Motor neuron (in vitro differentiated cells): Measurements from ENCODE around the gene GABRB2. TPM values are rescaled to one million over a fixed set of nuclear protein-coding genes. Genes with fewer than 3 reads are reported as not detected.

Experiments used
- ATAC-seq, 8 experiments: fragments of 200-7000 bp; cut with Tn5 transposase; replicated peaks in 6 of 8; 2 replicates each; pipeline ENCODE4 v1.8.0; 2021; ENCODE audit warnings: mild to moderate bottlenecking in 8 of 8, moderate library complexity in 8 of 8
- H3K27ac ChIP-seq, 2 donors: fragments of 250-450 bp; sonication (Bioruptor Pico); 2 replicates each; pipeline ENCODE4 v1.9.0; 2021; ENCODE audit warnings: antibody characterized with exemption in 2 of 2, mild to moderate bottlenecking in 2 of 2, moderate library complexity in 1 of 2
- H3K4me1 ChIP-seq, 2 donors: fragments of 250-450 bp; sonication (Bioruptor Pico); replicated peaks in 1 of 2; 2 replicates each; pipeline ENCODE4 v1.6.1; 2021; ENCODE audit warnings: antibody characterized with exemption in 2 of 2, mild to moderate bottlenecking in 2 of 2, moderate library complexity in 1 of 2
- H3K4me3 ChIP-seq, 5 donors: fragments of 250-450 bp; sonication (Bioruptor Pico); 2 replicates each; pipeline ENCODE4 v1.9.0; 2021; ENCODE audit warnings: antibody characterized with exemption in 5 of 5, mild to moderate bottlenecking in 5 of 5, moderate library complexity in 4 of 5
- WGBS, 10 experiments: fragments of 450-650 bp; shearing (Covaris generic); methylation state at CpG; one replicate each; pipeline ENCODE4 v1.0.0; 2022; 5-methylcytosine and 5-hydroxymethylcytosine counted together
- in situ Hi-C, 9 experiments: fragments of 400-800 bp; cut with MboI; loops; one replicate each; pipeline ENCODE4 v1.15.0; 2021; ENCODE audit warnings: low sequenced_read_pairs in 9 of 9, low pct_unique_long_range_greater_than_20kb in 2 of 9; ENCODE audit not compliant: unreplicated experiment in 9 of 9
- total RNA-seq, 8 experiments: library from RNA; unstranded; fragments of 300-600 nt; gene quantifications; 2 replicates each; pipeline versions ENCODE4 v1.2.3 to v1.2.4, GENCODE V29; 2022

Gene GABRB2
- total RNA-seq, 8 experiments from 2014 or later = 0.97 to 17.4 (median 7.8) TPM

DNA sequence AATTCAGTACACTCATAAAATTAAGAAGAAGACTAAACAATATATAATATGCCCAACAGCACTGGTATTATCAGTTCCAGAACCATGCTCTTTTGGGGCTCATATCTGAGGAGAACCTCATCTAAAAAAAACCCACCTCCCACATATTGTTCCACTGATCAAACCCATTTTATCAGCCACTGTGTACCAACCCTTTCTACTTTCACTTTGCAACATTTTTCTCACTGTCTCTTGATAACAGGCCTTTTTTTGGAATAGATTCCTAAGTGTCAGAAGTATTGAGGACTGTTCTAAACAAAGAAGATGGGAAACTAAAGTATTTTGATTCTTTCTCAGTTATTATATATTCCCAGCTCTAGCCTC is 173.2 kb downstream of the GABRB2 start:
- peaks cover 0 to 2% of the 10 kb centered on the region in 2 donors for H3K4me1 ChIP-seq
- no peak overlapping the region for H3K27ac ChIP-seq
- no peak overlapping the region for H3K4me3 ChIP-seq
- in situ Hi-C loops = no loop called here
- no peak for ATAC-seq

DNA sequence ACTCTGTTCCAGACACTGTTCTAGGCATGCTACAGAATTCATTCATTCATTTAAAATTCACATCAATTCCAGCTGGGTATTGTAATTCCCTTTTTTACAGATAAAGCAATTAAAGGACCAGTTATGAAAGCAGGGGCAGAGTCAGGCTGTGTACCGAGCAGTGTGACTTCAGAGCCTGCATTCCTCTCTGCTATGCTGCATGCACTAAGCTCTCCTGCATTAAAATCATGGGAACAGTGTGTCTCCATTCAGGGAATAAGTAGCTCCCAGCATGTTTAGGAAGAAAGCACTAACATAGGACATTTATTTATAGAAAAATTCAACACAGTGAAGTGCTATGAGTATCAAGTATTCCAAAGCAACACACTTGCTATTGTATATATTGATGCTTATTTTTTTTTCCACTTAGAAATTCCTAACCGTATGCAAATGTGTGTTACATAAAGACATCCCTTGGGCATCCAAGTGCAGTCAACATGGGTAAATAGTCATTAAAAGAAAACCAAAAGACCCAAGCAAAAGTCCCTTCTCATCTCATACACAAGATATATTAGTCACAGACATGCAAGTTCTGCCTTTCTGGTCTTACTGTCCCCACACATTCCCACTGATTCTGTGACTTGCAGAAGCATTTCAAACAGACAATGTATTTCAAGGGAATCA is 173.7 kb downstream of the GABRB2 start:
- H3K4me3 ChIP-seq = no peak overlapping the region
- peaks cover 0 to 2% of the 10 kb centered on the region in 2 donors for H3K4me1 ChIP-seq
- 0 to 71% (median 29%) methylated on average over 1 to 2 of the region's 2 CpGs; no CpG with 5 or more reads in 1 of the 10 experiments for WGBS, 10 experiments
- ATAC-seq = peak in 4 of 8 experiments; percentile 38 to 70 (median 52)
- no peak overlapping the region for H3K27ac ChIP-seq
- in situ Hi-C loops = no loop called here

DNA sequence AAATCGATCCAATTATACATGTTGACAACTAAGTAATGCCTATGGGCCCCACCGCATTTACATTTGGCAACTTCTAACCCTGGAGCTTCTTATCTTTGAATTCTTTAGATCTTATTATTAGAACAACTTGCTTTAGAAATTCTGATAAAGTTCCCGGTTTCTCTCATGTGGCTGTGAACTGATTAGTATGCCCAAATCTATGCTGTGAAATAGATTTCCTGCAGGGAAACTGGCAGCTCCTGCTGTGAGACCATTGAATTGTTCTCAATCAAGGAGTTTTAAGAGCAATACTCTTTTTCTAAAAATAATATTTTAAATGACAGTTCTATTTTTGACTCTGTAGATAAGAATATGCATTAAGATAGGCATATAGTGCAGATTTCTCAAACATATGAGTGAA is 177.5 kb downstream of the GABRB2 start:
- Histone ChIP-seq H3K4me1 (no peaks in the 10 kb centered on the region), H3K4me3 (no peak overlapping the region), H3K27ac (no peak overlapping the region)
- 14 to 100% (median 32%) methylated on average over 1 to 3 of the region's 3 CpGs for WGBS, 10 experiments
- no peak for ATAC-seq
- in situ Hi-C loops = no loop called here

DNA sequence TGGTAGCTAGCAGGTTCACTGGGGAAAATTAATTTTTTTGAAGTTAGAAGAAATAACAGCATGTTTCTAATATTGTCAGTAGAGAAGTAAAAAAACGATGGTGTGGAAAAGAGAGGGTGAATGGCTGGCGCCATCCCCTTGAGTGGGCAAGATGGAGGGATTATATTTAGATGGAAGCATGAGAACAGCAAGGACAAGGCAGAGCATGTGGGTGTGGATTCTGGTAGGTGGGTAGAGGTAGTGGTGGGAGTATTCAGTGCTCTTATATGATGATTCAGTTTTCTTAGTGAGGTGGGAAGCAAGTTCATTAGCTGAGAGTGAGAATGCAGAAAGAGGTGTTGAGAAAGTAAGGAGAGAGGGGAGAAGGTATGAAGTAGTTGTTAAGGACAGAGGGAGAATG is 188.1 kb downstream of the GABRB2 start:
- 0 to 100% (median 84%) methylated on average over 1 to 2 of the region's 2 CpGs for WGBS, 10 experiments
- no peak for ATAC-seq
- in situ Hi-C loops = no loop called here

DNA sequence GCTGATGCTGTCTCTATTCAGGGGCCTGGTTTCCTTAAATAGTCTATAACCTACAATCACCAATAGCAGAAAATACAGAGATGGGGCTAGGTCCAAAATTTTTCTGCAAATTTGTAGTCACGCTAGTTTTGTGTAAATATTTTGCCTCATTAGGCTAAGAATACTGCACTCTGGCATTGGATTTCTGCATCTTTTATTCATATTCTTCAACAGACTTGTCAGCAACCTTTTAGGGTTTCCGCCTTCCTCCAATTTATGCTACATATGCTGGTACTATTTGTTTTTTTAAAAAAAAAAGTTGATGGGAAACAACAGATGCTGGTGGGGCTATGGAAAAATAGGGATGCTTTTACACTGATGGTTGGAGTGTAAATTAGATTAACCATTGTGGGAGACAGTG is 202.3 kb downstream of the GABRB2 start:
- Histone ChIP-seq H3K4me3 (no peak overlapping the region), H3K4me1 (peaks cover 0 to 3% of the 10 kb centered on the region in 2 donors), H3K27ac (no peak overlapping the region)
- in situ Hi-C loops = no loop called here
- WGBS, 10 experiments = 8 to 100% (median 91%) methylated on average over 1 to 2 of the region's 2 CpGs
- ATAC-seq = peak in 1 of 8 experiments; percentile 76

More for the DNA sequence above, 188.1 kb downstream of the GABRB2 start:
- no peak overlapping the region for H3K4me3 ChIP-seq
- H3K27ac ChIP-seq = no peak overlapping the region
- no peaks in the 10 kb centered on the region for H3K4me1 ChIP-seq

DNA sequence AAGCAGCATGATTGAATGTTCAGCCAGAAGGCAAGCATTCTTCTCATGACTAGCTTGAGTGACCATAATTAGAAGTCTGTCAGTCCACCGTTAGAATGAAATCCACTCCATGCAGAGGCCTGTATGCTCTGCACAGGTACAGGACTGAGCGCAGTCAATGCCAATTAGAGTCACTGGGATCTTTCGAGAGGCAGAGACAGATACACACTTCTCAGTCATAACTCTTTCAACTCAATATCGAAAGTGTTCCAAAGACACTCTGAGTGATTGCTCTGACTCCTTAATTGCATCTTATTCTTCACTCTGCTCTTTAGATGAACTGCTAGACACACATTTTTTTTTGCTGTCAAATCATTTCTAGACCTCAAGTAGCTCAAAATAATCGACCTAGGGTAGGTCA is 203.6 kb downstream of the GABRB2 start:
- in situ Hi-C loops = no loop called here

DNA sequence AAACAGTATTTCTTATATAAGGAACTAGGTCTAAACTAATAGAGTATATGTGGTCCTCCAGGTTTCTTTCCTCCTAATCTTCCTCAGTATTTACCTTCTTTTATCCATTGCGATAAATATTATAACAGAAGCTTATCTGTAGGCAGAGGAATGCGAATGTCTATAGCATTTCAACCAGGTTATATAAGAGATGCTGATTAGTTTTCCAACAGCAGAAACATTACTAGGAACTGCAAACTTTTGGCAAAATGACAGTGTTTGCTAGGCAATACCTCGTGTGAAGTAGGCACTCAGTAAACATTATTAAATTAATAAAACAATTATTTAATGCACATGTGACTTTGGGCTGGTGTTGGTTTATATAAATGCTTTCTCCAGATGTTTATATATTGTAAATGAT is 206.5 kb downstream of the GABRB2 start:
- ATAC-seq = no peak
- Histone ChIP-seq H3K27ac (no peak overlapping the region), H3K4me1 (peaks cover 0 to 3% of the 10 kb centered on the region in 2 donors), H3K4me3 (no peak overlapping the region)
- in situ Hi-C loops = no loop called here
- 25 to 100% (median 92%) methylated on average over 1 to 3 of the region's 3 CpGs; no CpG with 5 or more reads in 2 of the 10 experiments for WGBS, 10 experiments

More for the DNA sequence above, 203.6 kb downstream of the GABRB2 start:
- no peak overlapping the region for H3K27ac ChIP-seq
- peaks cover 0 to 3% of the 10 kb centered on the region in 2 donors for H3K4me1 ChIP-seq
- no peak overlapping the region for H3K4me3 ChIP-seq
- 17 to 90% (median 49%) methylated on average over 1 to 5 of the region's 5 CpGs; no CpG with 5 or more reads in 4 of the 10 experiments for WGBS, 10 experiments
- ATAC-seq = peak in 3 of 8 experiments; percentile 39 to 65 (median 65)

DNA sequence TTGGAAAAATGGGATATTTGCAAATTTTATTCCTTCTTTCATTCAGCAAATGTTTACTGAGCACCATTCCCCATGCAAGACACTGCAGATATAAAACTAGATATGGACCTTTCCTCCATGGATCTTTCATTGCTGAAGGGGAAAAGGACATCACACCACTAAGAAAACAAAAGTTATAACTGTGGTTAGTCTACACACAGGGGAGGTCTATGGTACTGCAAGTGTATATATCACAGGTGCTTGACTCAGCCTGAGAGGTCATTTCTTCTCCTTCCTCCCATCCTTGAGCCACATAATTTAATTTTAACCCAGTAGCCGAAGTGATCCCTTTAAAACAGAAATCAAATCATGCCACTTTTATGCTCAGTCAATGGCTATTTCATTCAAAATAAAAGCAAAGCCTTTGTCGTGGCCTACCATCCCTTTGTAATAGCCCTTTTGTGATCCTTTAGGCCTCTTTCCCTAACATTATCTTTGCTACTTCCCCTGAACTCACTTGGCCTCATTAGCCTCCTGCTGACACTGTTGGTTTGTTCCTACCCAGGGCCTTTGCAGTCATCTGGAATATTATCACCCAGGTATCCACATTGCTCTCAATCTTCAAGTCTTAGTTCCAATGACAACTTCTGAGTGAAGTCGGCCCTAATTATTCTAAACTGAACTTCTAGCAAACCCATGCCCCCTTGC is 213.2 kb downstream of the GABRB2 start:
- peaks cover 0 to 9% of the 10 kb centered on the region in 2 donors for H3K4me1 ChIP-seq
- H3K4me3 ChIP-seq = no peak overlapping the region
- in situ Hi-C loops = no loop called here
- no peak overlapping the region for H3K27ac ChIP-seq
- ATAC-seq = no peak
- WGBS, 10 experiments = 14 to 61% (median 23%) methylated on average over 2 to 3 of the region's 3 CpGs; no CpG with 5 or more reads in 1 of the 10 experiments

DNA sequence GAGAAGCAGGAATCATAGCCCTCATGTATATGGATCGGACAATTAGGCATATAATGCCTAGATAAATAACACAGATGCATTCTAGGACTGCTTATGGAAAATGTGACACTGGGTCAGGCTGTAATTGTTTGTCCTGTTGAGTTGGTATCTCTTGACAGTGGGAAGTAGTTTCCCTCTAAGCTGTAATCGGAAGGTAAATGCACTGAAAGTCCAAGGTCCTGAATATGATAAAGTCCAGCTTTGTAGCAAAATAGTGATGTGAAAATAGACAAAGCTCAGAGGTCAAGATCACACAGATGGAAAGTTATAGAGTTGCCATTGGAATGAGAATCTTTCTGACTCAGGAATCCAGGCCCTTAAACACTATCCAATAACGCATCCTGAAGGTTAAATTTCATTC is 214.2 kb downstream of the GABRB2 start:
- H3K4me3 ChIP-seq = no peak overlapping the region
- ATAC-seq = no peak
- no peak overlapping the region for H3K27ac ChIP-seq
- H3K4me1 ChIP-seq = peaks cover 4 to 16% of the 10 kb centered on the region in 2 donors
- 32 to 100% (median 84%) methylated on average over 1 to 3 of the region's 3 CpGs for WGBS, 10 experiments
- in situ Hi-C loops = no loop called here

DNA sequence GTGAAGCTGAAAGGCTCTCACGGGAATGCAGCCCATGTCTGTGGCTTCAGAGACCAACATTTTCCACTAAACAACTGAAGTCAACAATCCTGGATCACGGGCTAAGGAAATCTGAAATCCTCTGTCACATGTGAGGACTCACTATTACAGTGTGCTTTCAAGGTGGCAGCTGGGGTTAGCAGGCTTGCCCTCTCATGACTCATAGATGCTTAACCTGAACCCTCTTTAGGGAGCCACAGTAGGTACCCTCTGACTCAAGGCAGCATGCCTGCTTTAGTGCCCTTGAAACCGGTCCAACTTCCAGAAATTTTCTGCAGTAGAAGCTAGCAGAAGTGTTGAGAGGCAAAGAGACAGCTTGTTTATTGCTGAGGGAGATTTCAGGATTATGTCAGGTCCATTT is 232.5 kb downstream of the GABRB2 start:
- peak in 1 of 8 experiments; percentile 46 for ATAC-seq
- Histone ChIP-seq H3K27ac (no peak overlapping the region), H3K4me1 (no peaks in the 10 kb centered on the region), H3K4me3 (no peak overlapping the region)
- WGBS, 10 experiments = 0 to 94% (median 83%) methylated on average over 1 to 3 of the region's 3 CpGs; no CpG with 5 or more reads in 5 of the 10 experiments
- in situ Hi-C loops = no loop called here

DNA sequence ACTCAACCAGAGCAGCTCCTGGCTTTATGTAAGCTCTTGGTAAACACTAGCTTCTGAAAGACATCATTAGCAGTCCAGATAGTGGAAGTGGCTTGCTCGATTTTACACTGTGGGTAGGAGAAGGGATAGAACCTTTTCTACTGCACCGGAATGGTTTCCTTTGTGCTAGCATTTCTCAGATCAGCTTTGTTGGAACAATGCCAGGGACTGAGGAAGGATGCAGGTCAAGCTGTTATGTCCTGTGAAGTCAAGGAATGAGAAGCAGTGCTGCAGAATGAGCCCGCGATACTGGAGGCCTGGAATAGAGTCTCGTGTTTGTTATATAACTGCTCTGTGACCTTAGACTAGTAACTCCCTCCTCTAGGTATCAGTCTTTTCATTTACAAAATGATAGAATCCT is 233.6 kb downstream of the GABRB2 start:
- WGBS, 10 experiments = 21 to 100% (median 73%) methylated on average over 1 to 5 of the region's 5 CpGs; no CpG with 5 or more reads in 2 of the 10 experiments
- in situ Hi-C loops = no loop called here
- H3K4me3 ChIP-seq = no peak overlapping the region
- peak in 1 of 8 experiments; percentile 9 for ATAC-seq
- no peaks in the 10 kb centered on the region for H3K4me1 ChIP-seq
- no peak overlapping the region for H3K27ac ChIP-seq

DNA sequence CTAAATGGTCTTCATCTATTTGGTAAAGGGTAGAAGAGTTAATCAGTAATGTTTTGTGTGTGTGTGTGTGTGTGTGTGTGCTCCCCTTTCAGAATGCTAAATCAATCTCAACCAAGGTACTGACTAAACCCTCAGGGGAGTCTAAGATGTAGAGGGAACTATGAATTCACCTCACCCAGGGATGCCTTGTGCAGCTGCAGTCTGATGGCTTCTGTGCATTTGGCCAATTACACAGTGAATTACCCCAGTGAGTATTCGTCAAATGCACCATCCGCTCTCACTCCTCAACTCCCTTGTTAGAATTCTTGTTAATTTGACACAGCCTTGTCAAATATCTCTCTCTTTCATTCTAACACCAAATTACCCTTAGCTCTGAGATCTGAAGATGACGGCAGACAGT is 234.6 kb downstream of the GABRB2 start:
- WGBS, 10 experiments = 16 to 100% (median 82%) methylated on average over 1 to 3 of the region's 3 CpGs; no CpG with 5 or more reads in 1 of the 10 experiments
- in situ Hi-C loops = no loop called here
- H3K27ac ChIP-seq = no peak overlapping the region
- ATAC-seq = peak in 1 of 8 experiments; percentile 36
- no peak overlapping the region for H3K4me3 ChIP-seq
- H3K4me1 ChIP-seq = no peaks in the 10 kb centered on the region

DNA sequence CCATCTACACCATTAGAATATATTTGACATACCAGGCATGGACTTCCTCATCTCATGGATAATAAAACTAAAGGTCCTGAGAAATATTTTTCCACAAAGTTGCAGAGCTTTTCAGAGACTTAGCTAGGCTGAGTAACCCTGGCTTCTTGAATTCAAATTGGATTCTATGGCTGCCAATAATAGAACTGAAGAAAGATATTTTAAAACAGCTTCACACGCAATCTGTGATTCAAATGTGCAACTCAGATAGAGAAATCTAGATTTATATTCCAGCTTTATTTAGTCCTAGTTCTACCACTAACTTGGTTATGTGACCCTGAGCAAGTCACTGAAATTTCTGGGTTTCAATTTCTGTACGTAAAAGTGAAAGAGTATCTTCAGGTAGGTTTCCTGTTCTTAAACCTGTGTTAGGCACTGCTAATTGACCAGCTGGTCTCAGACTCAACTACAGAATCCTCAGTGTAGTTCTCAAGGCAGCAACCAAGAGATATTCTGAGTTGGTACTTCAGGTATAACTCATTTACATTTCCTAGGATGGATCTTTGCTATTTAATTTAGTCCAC is 235.3 kb downstream of the GABRB2 start:
- in situ Hi-C loops = no loop called here
- WGBS, 10 experiments = 8 to 100% (median 80%) methylated on average over 1 to 2 of the region's 2 CpGs; no CpG with 5 or more reads in 1 of the 10 experiments
- H3K4me3 ChIP-seq = no peak overlapping the region
- H3K4me1 ChIP-seq = no peaks in the 10 kb centered on the region
- no peak for ATAC-seq
- no peak overlapping the region for H3K27ac ChIP-seq
